ENCODE measurements around the gene POFUT2.
A peak's percentile ranks its signal among the peaks of the same experiment; 100 is the strongest.
"Not testable (repeated sequence)": the region's sequence is repeated elsewhere in the genome, so short reads cannot be mapped to it uniquely, and the experiment has no call there.

POFUT2 gene

GRCh38 chr21:45309987-45310381 is 22.3 kb upstream of the POFUT2 start:
- DNase-seq, result no peak

GRCh38 chr21:45309069-45309986 is 21.6 kb upstream of the POFUT2 start:
- DNase-seq, result peak; percentile 59

GRCh38 chr21:45308194-45309068 is 20.7 kb upstream of the POFUT2 start:
- DNase-seq, result no peak

DNA sequence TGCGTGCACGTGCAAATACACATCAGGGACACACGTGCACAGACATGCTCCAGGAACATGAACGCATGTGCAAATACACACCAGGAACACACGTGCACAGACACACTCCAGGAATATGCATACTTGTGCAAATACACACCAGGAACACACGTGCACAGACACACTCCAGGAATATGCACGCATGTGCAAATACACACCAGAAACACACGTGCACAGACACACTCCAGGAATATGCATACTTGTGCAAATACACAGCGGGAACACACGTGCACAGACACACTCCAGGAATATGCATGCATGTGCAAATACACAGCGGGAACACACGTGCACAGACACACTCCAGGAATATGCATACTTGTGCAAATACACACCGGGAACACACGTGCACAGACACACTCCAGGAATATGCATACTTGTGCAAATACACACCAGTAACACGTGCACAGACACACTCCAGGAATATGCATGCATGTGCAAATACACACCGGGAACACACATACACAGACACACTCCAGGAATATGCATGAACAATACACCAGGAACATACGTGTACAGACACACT is 20.0 kb upstream of the POFUT2 start:
- DNase-seq, result not testable (repeated sequence)

GRCh38 chr21:45306832-45307571 is 19.3 kb upstream of the POFUT2 start:
- no peak for DNase-seq

DNA sequence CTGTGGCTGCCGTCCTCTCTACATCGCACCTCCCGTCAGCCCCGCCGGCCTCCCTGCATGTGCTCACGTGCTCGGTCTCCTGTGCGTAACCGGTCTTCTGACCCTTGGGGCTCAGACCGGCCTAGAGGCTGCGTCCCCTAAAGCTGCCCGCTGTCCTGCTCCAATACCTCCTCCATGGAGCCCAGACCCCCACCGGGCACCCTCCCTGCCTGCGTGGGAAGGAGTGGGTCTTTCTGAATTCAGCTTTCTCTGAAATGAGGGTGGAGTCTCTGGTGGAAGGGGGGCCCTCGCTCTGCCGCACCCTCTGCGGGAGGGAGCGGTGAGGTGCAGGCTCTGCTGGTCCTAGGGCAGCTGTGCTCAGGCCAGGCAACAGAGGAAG is 18.7 kb upstream of the POFUT2 start:
- DNase-seq, result no peak

DNA sequence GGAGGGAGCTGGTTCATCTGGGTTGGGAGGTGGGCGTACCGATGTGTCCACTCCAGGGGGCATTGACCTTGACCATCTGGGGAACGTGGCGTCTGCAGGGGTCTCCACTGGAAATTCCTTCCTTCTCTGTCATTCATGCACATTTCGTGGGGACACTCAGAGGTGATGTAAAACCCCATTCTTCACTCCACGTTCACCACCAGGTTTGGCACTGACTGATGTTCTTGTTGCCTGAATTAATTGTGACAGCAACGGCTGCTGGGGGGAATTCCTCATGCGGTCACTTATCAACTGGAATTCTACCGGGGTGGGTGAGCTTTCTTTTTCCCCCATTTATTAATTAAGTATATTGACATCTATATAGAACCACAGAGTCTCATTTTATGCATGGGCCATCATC is 18.1 kb upstream of the POFUT2 start:
- no peak for DNase-seq

- no peak for DNase-seq
Measured at GRCh38 chr21:45304945-45305344, 17.2 kb upstream of the POFUT2 start.

GRCh38 chr21:45304476-45304830 is 16.8 kb upstream of the POFUT2 start:
- DNase-seq, result no peak

DNA sequence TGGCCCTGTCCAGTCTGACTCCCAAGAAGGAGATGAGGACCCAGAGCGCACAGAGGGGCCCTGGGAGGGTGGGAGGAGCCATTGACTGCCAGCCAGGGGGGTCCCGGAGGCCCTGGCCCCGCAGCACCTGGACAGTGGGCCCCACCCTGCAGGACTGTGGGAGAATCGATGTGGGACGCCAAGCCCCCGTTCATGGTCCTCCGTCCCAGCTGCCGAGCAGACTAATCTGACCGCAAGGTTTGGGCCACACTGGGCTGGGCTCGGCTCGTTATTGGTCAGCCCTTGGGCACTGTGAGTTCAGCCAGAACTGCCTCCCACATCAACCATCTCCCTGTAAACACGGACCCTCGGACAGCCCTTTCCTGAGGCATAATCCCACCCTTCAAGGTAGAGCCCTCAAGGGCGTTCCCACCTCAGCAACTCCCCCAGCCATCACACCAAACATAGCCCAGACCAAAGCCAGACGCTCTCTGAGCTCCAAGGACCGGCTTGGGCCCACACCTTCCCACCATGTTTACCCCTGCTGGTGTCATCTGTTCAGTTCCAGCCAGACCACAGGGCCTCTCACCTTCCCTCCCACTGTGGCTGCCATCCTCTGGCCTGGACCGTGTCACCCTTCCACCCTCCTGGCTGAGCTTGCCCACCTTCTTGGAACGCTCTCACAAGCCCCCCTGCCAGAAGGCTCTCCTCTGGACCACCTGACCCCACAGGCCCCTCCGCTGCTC is 16.2 kb upstream of the POFUT2 start:
- no peak for DNase-seq

DNA sequence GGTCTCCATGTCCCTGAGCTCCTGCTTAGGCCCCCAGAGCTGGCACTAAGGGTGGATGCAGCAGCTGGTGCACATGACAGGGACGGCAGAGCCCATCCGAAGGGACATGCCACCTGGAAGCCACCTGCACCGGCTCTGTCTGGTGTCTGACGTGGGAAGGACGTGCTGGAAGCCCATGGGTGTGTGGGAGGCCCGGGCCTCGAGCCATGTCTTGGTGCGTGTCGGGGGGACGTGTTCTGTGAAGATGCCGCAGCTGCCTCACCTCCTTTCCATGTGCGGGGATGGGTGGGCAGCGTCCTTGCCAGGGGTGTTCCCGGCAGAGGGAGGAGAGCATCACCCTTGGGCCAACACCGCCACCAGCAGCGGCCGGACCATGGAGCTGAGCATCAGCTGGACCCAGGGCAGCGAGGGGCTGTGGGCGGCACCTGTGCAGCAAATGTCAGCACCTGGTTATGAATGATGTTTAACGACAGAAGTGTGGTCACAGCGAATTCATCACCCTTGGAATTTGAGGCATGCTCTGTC is 15.5 kb upstream of the POFUT2 start:
- DNase-seq, result no peak

DNA sequence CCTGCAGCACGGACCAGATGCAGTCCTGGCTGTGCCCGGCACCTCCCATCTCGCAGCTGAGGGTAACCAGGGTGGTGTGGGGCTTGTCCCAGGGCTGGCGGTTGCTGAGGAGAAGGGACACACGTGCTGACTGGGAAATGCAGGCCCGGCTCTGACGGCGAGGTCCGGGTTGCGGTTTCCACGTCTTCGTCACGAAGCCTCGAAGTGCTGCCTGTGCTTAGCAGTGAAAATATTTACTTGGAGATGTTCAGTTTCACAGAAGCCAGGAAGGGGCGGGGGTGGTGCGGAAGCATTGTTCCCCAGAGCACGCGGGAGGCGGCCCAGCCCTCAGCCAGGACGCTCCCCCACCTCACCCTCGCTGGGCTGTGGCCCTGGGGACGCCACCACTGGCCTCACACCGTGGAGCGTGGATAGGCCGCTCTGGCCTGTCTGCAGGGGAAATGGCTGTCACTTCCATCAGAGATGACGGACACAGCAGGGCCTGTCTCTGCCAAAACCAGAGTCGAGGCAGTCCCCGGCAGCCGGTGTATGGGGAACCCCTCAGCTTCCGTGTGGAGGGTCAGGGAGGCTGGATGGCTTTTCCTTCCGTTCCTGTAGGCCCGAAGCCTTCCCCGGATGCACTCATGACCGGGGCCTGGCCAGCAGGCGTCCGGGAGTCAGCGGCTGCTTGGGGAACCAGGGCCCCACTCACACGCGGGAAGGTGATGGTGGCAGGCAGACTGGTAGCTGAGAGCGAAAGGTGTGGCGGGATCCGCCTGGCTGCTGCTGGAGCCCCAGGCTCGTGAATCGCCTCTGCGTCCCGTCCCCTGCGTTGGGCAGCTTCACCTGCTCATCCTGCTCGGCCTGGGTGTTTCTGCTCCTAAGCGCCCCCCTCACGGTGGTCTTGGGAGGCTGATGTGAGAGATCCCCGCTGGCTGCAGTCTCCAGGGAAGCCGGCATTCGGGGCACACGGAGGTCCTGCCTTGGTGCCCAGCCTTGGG is 14.7 kb upstream of the POFUT2 start:
- DNase-seq, result no peak

- DNase-seq, result no peak
Measured at GRCh38 chr21:45301521-45302081, 13.9 kb upstream of the POFUT2 start.

- DNase-seq, result no peak
Measured at GRCh38 chr21:45300786-45301520, 13.3 kb upstream of the POFUT2 start.

GRCh38 chr21:45299864-45300785 is 12.4 kb upstream of the POFUT2 start:
- no peak for DNase-seq

GRCh38 chr21:45299026-45299863 is 11.6 kb upstream of the POFUT2 start:
- no peak for DNase-seq

DNA sequence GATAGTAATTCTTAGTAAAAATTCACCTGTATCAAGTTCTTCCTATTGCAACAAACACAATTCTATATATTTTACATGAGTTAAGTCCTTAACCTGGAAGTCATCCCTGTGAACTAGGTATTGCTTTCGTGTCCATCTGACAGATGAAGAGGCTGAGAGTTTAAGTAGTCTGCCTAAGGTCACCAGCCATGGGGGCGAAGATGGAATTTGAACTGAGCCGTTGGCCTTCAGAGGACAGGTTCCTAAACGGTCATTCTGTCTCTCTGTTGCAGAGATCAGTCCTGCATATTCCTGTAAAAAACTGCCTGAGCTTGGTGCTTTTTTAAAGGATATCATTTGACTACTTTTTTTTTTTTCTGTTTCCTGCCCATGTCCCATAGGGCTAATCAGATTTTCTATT is 10.2 kb upstream of the POFUT2 start:
- no peak for DNase-seq

- no peak for DNase-seq
Measured at GRCh38 chr21:45297329-45297728, 9.6 kb upstream of the POFUT2 start.
